Stimulated activated CD8-positive, alpha-beta memory T cell treated with anti-CD3 and anti-CD28 coated beads, Interleukin-4, amount 100 ng/mL, for 24 hours (primary cell): ENCODE data around the gene YWHAG.
A peak's percentile ranks its signal among the peaks of the same experiment; 100 is the strongest.
"Not testable (repeated sequence)": the region's sequence is repeated elsewhere in the genome, so short reads cannot be mapped to it uniquely, and the experiment has no call there.

Experiments
- DNase-seq: peaks from one replicate; pipeline ENCODE4 v3.0.0-alpha.2; 2020; ENCODE audit warnings: low read depth

The YWHAG gene

GRCh38 chr7:76294344-76295024, 64.3 kb downstream of the YWHAG start:
- no peak for DNase-seq

DNA sequence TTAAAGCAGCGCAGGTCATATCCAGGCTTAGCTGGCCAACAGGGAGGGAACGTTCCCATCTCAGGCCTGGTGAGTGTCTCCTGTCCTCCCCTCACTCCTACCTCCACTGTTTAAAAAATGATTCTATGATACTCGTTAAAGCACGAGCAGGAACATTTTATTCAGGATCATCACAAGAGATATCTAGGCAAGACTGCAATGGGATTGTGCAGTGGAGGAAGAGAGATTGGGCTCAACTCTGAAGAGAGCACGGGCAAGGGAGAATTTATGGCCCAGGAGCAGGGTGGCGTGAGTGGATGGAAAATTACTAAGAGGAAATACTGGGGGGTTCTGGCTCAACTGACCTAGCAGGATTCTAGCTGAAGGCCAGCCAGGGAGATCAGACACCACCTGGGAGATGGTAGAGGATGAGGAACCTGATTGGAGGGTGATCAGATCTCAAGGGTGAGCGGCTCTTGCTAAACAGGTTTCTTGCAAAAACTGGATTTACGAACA, 65.3 kb downstream of the YWHAG start:
- no peak for DNase-seq

- not testable (repeated sequence) for DNase-seq
These were observed 65.9 kb downstream of the YWHAG start for GRCh38 chr7:76292911-76293310.

DNA sequence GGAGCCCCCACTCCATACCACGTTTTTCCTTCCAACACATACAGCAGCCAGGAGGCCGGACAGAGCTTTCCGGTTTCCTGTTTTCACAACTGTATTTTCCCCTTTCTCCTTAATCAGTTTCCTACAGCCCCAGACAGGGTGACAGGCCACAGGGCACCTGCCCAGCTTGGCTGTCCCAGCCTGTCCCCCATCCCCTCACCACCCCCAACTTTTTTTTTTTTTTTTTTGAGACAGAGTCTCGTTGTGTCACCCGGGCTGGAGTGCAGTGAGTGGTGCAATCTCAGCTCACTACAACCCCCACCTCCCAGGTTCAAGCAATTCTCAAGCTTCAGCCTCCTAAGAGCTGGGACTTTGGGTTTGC, 66.6 kb downstream of the YWHAG start:
- no peak for DNase-seq

GRCh38 chr7:76291351-76292212, 67.2 kb downstream of the YWHAG start:
- DNase-seq: peak; percentile 77

DNA sequence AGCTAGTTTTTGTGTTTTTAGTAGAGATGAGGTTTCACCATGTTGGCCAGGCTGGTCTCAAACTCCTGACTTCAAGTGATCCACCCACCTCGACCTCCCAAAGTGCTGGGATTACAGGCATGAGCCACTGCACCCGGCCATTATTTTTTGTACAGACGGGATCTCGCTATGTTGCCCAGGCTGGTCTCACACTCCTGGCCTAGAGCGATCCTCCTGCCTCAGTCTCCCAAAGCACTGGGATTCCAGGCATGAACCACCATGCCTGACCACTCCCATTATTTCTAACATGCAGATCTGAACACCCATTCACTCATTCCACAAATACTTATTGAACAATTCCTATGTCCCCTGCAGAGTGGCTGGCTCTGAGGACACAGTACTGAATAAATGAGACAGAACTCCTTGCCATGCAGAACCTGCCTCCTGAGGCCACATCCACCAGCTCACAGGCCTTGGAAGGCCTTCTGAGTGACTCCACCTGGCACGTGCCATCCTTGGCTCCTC, 67.9 kb downstream of the YWHAG start:
- DNase-seq: not testable (repeated sequence)

GRCh38 chr7:76286842-76287403, 71.9 kb downstream of the YWHAG start:
- no peak for DNase-seq

GRCh38 chr7:76285604-76286374, 73.0 kb downstream of the YWHAG start:
- DNase-seq: no peak

- no peak for DNase-seq
These were observed 75.3 kb downstream of the YWHAG start for GRCh38 chr7:76283254-76284159.

DNA sequence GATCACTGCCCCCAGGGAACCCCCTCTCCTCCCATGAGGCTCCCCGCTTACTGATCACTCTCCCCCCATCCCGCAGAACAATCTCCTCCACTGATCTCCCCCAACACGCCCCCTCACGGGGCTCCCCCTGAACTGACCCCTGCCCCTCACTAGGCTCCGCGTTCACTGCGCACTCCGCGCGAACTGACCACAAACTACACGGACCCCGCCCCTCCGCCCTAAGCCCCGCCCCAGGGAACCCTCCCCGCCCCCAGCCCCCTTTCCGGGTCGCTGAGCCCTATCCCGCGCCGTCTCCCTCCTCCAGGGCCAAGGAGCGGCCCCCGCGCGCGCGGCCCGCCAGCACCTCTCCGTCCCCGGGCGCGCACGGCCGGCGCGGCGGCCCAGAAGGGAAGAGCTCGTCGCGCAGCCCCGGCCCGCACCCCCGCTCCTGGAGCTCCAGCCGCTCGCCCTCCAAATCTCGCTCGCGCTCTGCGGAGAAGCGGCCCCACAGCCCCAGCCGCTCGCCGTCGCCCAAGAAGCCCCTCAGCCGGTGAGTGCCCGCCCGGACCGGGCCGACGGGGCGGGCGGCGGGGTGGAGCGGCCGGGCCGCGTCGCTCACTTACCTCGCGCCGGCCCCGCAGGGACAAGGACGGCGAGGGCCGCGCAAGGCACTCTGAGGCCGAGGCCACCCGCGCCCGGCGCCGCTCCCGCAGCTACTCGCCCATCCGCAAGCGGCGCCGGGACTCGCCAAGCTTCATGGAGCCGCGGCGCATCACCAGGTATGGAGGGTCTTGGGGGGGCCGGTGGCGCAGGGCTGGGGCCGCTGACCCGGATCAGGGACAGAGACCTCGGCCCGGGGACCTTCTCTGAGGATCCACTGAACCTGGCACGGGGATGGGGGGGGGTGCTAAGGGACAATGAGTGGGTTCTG, 76.2 kb downstream of the YWHAG start:
- DNase-seq: no peak

DNA sequence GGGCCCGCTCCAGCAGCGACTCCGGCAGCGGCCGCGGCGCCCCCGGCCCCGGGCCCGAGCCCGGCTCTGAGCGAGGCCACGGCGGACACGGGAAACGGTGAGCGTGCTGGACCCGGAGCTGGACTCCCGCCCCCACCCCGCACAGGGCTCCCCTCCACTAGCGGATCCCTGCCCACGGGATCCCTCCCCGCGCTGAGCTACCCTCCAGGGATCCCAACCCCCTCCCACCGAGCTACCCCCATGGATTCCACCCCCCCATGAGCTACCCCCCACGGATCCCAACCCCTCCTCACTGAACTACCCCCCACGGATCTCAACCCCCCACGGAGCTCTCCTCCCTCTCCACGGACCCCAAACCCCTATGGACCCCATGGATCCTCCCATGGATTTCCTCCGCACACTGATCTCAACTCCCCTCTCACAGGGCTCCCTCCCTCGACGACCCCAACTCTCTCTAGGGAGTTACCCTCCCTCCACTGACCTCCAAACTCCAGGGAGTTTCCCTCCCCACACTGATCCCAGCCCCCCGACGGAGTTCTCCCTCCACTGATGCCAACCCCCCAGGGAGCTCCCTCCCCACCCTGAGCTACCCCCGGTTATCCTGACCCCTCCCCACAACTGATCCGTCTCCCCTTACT, 77.0 kb downstream of the YWHAG start:
- no peak for DNase-seq

- DNase-seq: no peak
These were observed 77.6 kb downstream of the YWHAG start for GRCh38 chr7:76281006-76281705.

DNA sequence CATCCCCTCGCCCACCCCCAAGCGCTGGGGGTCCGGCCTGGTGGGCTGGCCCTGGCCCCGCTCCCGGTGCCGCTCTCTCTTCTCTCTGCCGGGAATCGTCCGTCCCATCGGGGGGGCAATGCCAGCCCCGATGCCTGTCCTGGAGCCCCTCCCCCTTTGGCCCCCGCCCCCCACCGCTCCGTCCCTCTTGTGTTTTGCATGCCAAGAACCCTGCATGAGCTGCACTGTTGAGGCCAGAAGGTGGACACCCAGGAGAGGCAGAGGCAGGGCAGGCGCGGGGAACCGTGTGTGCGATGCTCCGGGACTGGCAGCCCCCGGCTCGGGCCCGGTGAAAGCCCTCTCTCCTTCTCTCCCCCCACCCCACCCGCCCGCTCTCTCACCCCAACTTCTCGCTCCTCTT, 78.4 kb downstream of the YWHAG start:
- no peak for DNase-seq

DNA sequence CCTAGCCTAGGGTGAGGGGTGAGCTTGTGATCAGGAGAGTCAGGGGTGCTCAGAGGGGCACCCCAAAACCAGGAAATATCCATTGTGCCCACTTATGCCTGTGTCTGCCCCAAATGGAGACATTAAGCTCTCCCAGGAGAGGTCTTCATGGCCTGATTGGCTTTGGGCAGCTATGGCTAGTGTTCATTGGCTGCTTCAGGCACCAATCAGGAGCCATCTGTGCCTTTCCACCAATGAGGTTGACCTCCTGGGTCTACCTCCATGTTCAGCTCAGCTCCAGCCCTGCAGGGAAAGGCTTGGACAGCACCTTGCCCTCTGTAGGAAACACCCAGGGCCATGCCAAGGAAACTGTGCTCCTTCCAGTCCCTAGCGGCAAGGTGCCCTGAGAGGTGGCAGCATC, 80.3 kb downstream of the YWHAG start:
- no peak for DNase-seq
